HepG2 (cell line): ENCODE data around the gene CHRNB1. TPM values are rescaled to one million over a fixed set of nuclear protein-coding genes. Genes with fewer than 3 reads are reported as not detected.

Experiments used
- AHDC1 ChIP-seq: sonication (generic); formaldehyde crosslinking; IDR thresholded peaks from 2 replicates; pipeline ENCODE4 v1.5.1; 2020; ENCODE audit warnings: mild to moderate bottlenecking, missing genetic modification reagents, borderline replicate concordance
- ARID2 ChIP-seq: sonication (generic); formaldehyde crosslinking; IDR thresholded peaks from 2 replicates; pipeline ENCODE4 v1.8.1; 2022; ENCODE audit warnings: mild to moderate bottlenecking, missing genetic modification reagents, borderline replicate concordance
- ETV6 ChIP-seq: sonication (generic); formaldehyde crosslinking; conservative IDR thresholded peaks from 2 replicates; pipeline ENCODE4 v1.4.0; 2020; ENCODE audit warnings: missing genetic modification reagents
- FOXP4 ChIP-seq: sonication (generic); formaldehyde crosslinking; IDR thresholded peaks from 2 replicates; pipeline ENCODE4 v1.4.0; 2020; ENCODE audit warnings: missing genetic modification reagents
- HBP1 ChIP-seq: IDR thresholded peaks from 2 replicates; pipeline ENCODE4 v1.6.1; 2016; ENCODE audit warnings: low read depth, control low read depth
- IRF2 ChIP-seq: IDR thresholded peaks from 2 replicates; pipeline ENCODE4 v1.6.1; 2018; ENCODE audit warnings: missing genetic modification reagents, missing compliant biosample characterization
- SP5 ChIP-seq: IDR thresholded peaks from 2 replicates; pipeline ENCODE4 v1.6.1; 2016; ENCODE audit warnings: low read depth, borderline replicate concordance
- SRSF4 ChIP-seq: fragments of 200-400 bp; formaldehyde crosslinking; IDR thresholded peaks from one replicate; pipeline ENCODE4 v1.6.1; 2018; ENCODE audit warnings: mild to moderate bottlenecking, low read depth, low read length, moderate library complexity; ENCODE audit not compliant: poor library complexity, severe bottlenecking
- SRY ChIP-seq: sonication (generic); formaldehyde crosslinking; IDR thresholded peaks from 2 replicates; pipeline ENCODE4 v1.8.0; 2022; ENCODE audit warnings: mild to moderate bottlenecking, missing genetic modification reagents
- YEATS2 ChIP-seq: sonication (generic); formaldehyde crosslinking; IDR thresholded peaks from 2 replicates; pipeline ENCODE4 v1.4.0; 2020; ENCODE audit warnings: missing genetic modification reagents, borderline replicate concordance
- ZBED4 ChIP-seq: sonication (generic); formaldehyde crosslinking; IDR thresholded peaks from 2 replicates; pipeline ENCODE4 v1.4.0; 2020; ENCODE audit warnings: missing genetic modification reagents, borderline replicate concordance
- ZFP82 ChIP-seq: sonication (generic); formaldehyde crosslinking; IDR thresholded peaks from 2 replicates; pipeline ENCODE4 v1.5.1; 2020; ENCODE audit warnings: mild to moderate bottlenecking, missing genetic modification reagents, borderline replicate concordance
- ZMYM4 ChIP-seq: sonication (generic); formaldehyde crosslinking; IDR thresholded peaks from 2 replicates; pipeline ENCODE4 v1.8.1; 2023; ENCODE audit warnings: mild to moderate bottlenecking, missing genetic modification reagents
- ZNF33A ChIP-seq: sonication (generic); formaldehyde crosslinking; IDR thresholded peaks from 2 replicates; pipeline ENCODE4 v1.5.1; 2020; ENCODE audit warnings: missing genetic modification reagents, mild to moderate bottlenecking, moderate library complexity, borderline replicate concordance
- polyA plus RNA-seq, 8 experiments: library from polyadenylated mRNA; depleted of rRNA in 3 of 8; stranded (reverse) in 7 of 8; unstranded in 1 of 8; fragments of >200 nt; fragmentation: Illumina TruSeq in 4 of 8; extraction: Trizol in 4 of 8; gene quantifications; 2 replicates each; pipeline versions ENCODE4 v1.2.1 to v1.2.3, GENCODE V29; 2011 to 2016; ENCODE audit warnings: low read depth in 4 of 8, missing spikeins in 1 of 8, mixed read lengths in 1 of 8; ENCODE audit not compliant: insufficient read depth in 1 of 8
- total RNA-seq, 5 experiments: library from RNA; depleted of rRNA; stranded (reverse); fragments of >200 nt; fragmentation: Illumina TruSeq; extraction: Trizol; gene quantifications; 2 replicates each; pipeline ENCODE4 v1.2.3, GENCODE V29; 2016; ENCODE audit warnings: low read depth in 1 of 5

CHRNB1 gene
- total and polyA plus RNA-seq, 2 of the 13 experiments (the other 11 are each of a cell fraction or from before 2014, with no cell fraction given): 5.4 to 33.7 TPM

GRCh38 chr17:7479213-7480088 is 34.6 kb downstream of the CHRNB1 start, which contains the start of gene ZBTB4 (continued):
- TF ChIP-seq SP5 (no peak), HBP1 (CRISPR knock-in tag) (no peak), IRF2 (CRISPR knock-in tag) (no peak; the same call in 1 of the 2 replicates), YEATS2 (0 out of 2 replicates have a peak, but pooled peaks have one; percentile 20), FOXP4 (CRISPR knock-in tag) (no peak), SRY (CRISPR knock-in tag) (peak; percentile 58; the same call in 1 of the 2 replicates), ZNF33A (CRISPR knock-in tag) (no peak), ZBED4 (no peak; the same call in 1 of the 2 replicates), ETV6 (no peak), ARID2 (no peak), ZFP82 (CRISPR knock-in tag) (no peak), AHDC1 (no peak), ZMYM4 (CRISPR knock-in tag) (no peak), SRSF4 (no peak)
